Ovary (tissue), 9 donors: ENCODE measurements around the gene CALB2. TPM values are rescaled to one million over a fixed set of nuclear protein-coding genes. Genes with fewer than 3 reads are reported as not detected.

Source experiments
- DNase-seq, 5 donors: peaks; one replicate each; pipeline ENCODE4 v3.0.0-alpha.2; 2019 to 2020
- H3K27ac ChIP-seq, 2 donors: fragments of 200-600 bp; one replicate each; pipeline versions ENCODE4 v1.5.1 to v1.8.0; 2019 to 2022
- H3K27me3 ChIP-seq: fragments of 200-600 bp; one replicate; pipeline ENCODE4 v1.8.0; 2022
- H3K36me3 ChIP-seq: fragments of 200-600 bp; sonication (generic); one replicate; pipeline ENCODE4 v1.5.1; 2019
- H3K4me1 ChIP-seq: one replicate; pipeline ENCODE4 v1.8.1; 2013; ENCODE audit warnings: mild to moderate bottlenecking, moderate library complexity; ENCODE audit not compliant: insufficient read depth
- H3K4me3 ChIP-seq: fragments of 200-600 bp; sonication (generic); one replicate; pipeline ENCODE4 v1.5.1; 2017
- H3K9me3 ChIP-seq, 2 donors: fragments of 200-600 bp in 1 of 2; sonication (generic) in 1 of 2; one replicate each; pipeline versions ENCODE4 v1.5.1 to v1.8.1; 2013 to 2019; ENCODE audit warnings: mild to moderate bottlenecking in 1 of 2, moderate library complexity in 1 of 2
- EP300 ChIP-seq: sonication (generic); formaldehyde crosslinking; IDR thresholded peaks from one replicate; pipeline ENCODE4 v1.6.1; 2017; ENCODE audit warnings: antibody characterized with exemption
- POLR2A ChIP-seq: fragments of 450-650 bp; IDR thresholded peaks from one replicate; pipeline ENCODE4 v1.6.1; 2017; ENCODE audit warnings: antibody characterized with exemption, mild to moderate bottlenecking, moderate library complexity
- WGBS, 3 donors: extraction: QIAGEN DNeasy Blood & Tissue Kit in 1 of 3; methylation state at CpG; one replicate each; pipeline versions ENCODE4 v1.1.5 to v1.1.7; 2013 to 2017; 5-methylcytosine and 5-hydroxymethylcytosine counted together
- intact Hi-C, 4 donors: fragments of 100-400 bp; cut with DNase I; formaldehyde crosslinking; loops; one replicate each; pipeline versions ENCODE4 v1.11.0 to v1.15.1; 2022 to 2023
- polyA plus RNA-seq, 2 donors: library from polyadenylated mRNA; stranded (reverse); fragments of 200-250 nt in 1 of 2; fragments of 350-450 nt in 1 of 2; fragmentation: Illumina TruSeq in 1 of 2; extraction: RNeasy Lipid Tissue Mini Kit (QIAGEN cat#74804) in 1 of 2; gene quantifications; one replicate each; pipeline ENCODE4 v1.2.3, GENCODE V29; 2013 to 2014
- total RNA-seq, 7 donors: library from RNA; depleted of rRNA in 2 of 7; stranded (reverse); fragments of >200 nt in 2 of 7; fragmentation: NEBNext Ultra II Directional in 3 of 7; extraction: Animal tissue kit (Norgen Biotek cat#: 25700) in 3 of 7; gene quantifications; one replicate each; pipeline versions ENCODE4 v1.1.0 to v1.2.4, GENCODE V29; 2016 to 2023
- TF ChIP-seq, protein P1 (sequence below), 3 donors: fragments of 450-650 bp in 2 of 3; fragments of 200-600 bp in 1 of 3; IDR thresholded peaks; one replicate each; pipeline versions ENCODE4 v1.5.1 to v1.8.0; 2016 to 2022; ENCODE audit warnings: antibody characterized with exemption in 3 of 3, mild to moderate bottlenecking in 1 of 3
- donor health status: DM: no; HTN: no; CAD: no; lungs with moderate emphysema.
- donor health status: DM: no; HTN: no; CAD: no.
- donor health status: Bipolar disorder and iron deficiency.
- donor health status: DM: yes; HTN: yes; CAD: no.
- donor health status: DM: no; HTN: no; CAD: no.
- donor health status: DM: yes; HTN: yes; CAD: no.

The CALB2 gene
- total and polyA plus RNA-seq, 9 donors, result 1.7 to 176 (median 5.2) TPM

GRCh38 chr16:71343078-71343477 lies 15.4 kb upstream of the CALB2 start:
- whole genome bisulfite sequencing, 3 donors, result 70 to 86% (median 81%) methylated on average over 8 of the region's 8 CpGs
- no peak for DNase-seq
- Histone ChIP-seq H3K9me3 (no peaks in the 10 kb centered on the region), H3K4me3 (no peak overlapping the region), H3K27ac (no peak overlapping the region), H3K36me3 (no peaks in the 10 kb centered on the region), H3K27me3 (no peaks in the 10 kb centered on the region), H3K4me1 (no peaks in the 10 kb centered on the region)
- intact Hi-C loops, result no loop called here
- TF ChIP-seq POLR2A (no peak), EP300 (no peak)
- TF ChIP-seq, protein P1, sequence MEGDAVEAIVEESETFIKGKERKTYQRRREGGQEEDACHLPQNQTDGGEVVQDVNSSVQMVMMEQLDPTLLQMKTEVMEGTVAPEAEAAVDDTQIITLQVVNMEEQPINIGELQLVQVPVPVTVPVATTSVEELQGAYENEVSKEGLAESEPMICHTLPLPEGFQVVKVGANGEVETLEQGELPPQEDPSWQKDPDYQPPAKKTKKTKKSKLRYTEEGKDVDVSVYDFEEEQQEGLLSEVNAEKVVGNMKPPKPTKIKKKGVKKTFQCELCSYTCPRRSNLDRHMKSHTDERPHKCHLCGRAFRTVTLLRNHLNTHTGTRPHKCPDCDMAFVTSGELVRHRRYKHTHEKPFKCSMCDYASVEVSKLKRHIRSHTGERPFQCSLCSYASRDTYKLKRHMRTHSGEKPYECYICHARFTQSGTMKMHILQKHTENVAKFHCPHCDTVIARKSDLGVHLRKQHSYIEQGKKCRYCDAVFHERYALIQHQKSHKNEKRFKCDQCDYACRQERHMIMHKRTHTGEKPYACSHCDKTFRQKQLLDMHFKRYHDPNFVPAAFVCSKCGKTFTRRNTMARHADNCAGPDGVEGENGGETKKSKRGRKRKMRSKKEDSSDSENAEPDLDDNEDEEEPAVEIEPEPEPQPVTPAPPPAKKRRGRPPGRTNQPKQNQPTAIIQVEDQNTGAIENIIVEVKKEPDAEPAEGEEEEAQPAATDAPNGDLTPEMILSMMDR (IDR thresholded peaks at IDR 0.05), result no peak

DNA sequence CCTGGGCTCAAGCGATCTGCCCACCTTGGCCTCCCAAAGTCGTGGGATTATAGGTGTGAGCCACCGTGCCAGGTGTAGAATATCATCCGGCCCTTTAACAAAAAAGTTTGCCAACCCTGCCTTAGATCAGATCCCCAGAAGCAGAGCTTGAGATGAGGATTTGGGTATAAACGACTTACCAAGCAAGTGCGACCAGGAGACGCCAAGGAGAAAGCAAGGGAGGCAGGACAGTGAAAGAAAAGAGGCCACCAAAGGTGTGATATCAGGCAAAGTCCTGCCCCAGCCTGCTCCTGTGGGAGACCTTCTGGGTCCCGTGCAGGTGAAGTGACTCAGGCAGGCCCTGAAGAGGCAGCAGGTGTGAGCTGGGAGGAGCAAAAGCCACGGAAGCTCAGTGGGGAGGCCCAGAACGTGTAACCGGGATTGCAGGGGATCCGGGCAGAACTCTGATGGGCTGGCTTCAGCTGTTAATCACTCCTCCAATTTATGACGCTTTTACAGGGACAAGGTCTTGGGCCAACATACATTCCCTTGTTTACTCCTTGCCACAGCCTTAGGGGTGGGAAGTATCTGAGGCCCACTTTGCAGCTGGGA lies 14.1 kb upstream of the CALB2 start:
- no peaks in the 10 kb centered on the region for H3K27me3 ChIP-seq
- intact Hi-C loops, result no loop called here
- DNase-seq, result no peak
- H3K36me3 ChIP-seq, result no peaks in the 10 kb centered on the region
- 58 to 63% (median 59%) methylated on average over 13 of the region's 13 CpGs for WGBS, 3 donors
- TF ChIP-seq, protein P1 (IDR thresholded peaks at IDR 0.05), result no peak
- no peak for TF ChIP-seq POLR2A
- TF ChIP-seq EP300, result no peak
- H3K27ac ChIP-seq, result no peak overlapping the region
- no peaks in the 10 kb centered on the region for H3K4me1 ChIP-seq
- H3K9me3 ChIP-seq, result no peaks in the 10 kb centered on the region
- no peak overlapping the region for H3K4me3 ChIP-seq

DNA sequence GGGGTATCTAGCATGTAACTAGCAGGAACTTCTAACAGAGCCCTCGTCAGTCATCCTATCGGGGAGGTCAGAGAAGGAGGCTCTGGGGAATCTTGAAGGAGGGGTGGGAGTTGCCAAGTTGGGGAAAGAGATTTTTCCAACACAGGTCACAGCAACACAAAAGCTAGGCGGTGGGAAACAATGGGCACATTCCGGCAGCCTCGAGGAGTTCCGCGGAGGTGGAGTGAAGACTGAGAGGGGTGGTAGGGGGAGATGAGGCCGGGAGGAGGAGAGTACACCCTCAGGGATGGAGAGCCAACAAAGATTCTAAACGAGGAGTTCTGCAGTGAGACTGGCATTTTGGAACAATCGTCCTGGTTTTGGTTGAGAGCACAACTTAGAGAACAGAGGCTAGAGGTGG lies 13.5 kb upstream of the CALB2 start:
- no peak for DNase-seq
- intact Hi-C loops, result no loop called here
- WGBS, 3 donors, result 61 to 67% (median 62%) methylated on average over 10 of the region's 10 CpGs
- Histone ChIP-seq H3K27ac (no peak overlapping the region), H3K27me3 (no peaks in the 10 kb centered on the region), H3K9me3 (no peaks in the 10 kb centered on the region), H3K4me3 (no peak overlapping the region), H3K4me1 (no peaks in the 10 kb centered on the region), H3K36me3 (no peaks in the 10 kb centered on the region)
- TF ChIP-seq EP300, result no peak

DNA sequence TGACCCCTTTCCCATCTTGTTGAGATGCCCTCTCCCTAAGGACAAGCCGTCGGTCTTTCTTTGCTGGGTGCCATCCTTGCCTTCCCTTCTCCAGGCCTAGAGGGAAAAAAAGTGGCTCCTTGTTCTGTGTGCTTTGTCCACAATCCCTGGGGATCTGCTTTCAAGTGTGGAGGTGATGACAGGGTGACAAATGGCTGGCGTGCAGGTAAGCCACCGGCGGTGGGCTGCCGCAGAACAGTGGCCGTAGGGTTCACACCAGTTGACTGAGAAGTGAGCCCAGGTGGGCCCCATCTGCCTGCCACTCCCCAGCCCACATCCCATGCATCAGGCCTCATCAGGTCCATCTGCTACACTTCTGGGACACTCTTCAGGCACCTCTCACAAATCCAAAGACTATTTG lies 11.4 kb upstream of the CALB2 start:
- Histone ChIP-seq H3K9me3 (no peaks in the 10 kb centered on the region), H3K4me1 (no peaks in the 10 kb centered on the region), H3K27me3 (no peaks in the 10 kb centered on the region), H3K36me3 (no peaks in the 10 kb centered on the region), H3K27ac (no peak overlapping the region), H3K4me3 (no peak overlapping the region)
- intact Hi-C loops, result no loop called here
- TF ChIP-seq EP300 (no peak), POLR2A (no peak)
- TF ChIP-seq, protein P1 (IDR thresholded peaks at IDR 0.05), result no peak
- WGBS, 3 donors, result 65 to 79% (median 69%) methylated on average over 7 of the region's 7 CpGs
- no peak for DNase-seq

- Histone ChIP-seq H3K27ac (no peak overlapping the region), H3K9me3 (no peaks in the 10 kb centered on the region), H3K4me3 (no peak overlapping the region), H3K27me3 (no peaks in the 10 kb centered on the region), H3K4me1 (no peaks in the 10 kb centered on the region), H3K36me3 (no peaks in the 10 kb centered on the region)
- no peak for TF ChIP-seq POLR2A
- TF ChIP-seq, protein P1 (IDR thresholded peaks at IDR 0.05), result no peak
- no peak for TF ChIP-seq EP300
- 74 to 78% (median 77%) methylated on average over 22 of the region's 22 CpGs for WGBS, 3 donors
- DNase-seq, result no peak
- intact Hi-C loops, result no loop called here
Observed at GRCh38 chr16:71348262-71349085, 10.0 kb upstream of the CALB2 start.
